OCI-LY3 (cell line): Measurements from ENCODE around the gene COL27A1.

ENCODE experiments used
- EZH2phosphoT487 ChIP-seq: fragments of 200-600 bp; shearing (Covaris generic); IDR thresholded peaks from 2 replicates; pipeline ENCODE4 v1.6.1; 2018; ENCODE audit warnings: antibody characterized with exemption, mixed run types, low read depth
- TF ChIP-seq, protein P1 (sequence below): fragments of 200-600, 300-600 bp; sonication (generic); IDR thresholded peaks from 2 replicates; pipeline ENCODE4 v1.5.1; 2014; ENCODE audit warnings: antibody characterized with exemption, low read length, low read depth

DNA sequence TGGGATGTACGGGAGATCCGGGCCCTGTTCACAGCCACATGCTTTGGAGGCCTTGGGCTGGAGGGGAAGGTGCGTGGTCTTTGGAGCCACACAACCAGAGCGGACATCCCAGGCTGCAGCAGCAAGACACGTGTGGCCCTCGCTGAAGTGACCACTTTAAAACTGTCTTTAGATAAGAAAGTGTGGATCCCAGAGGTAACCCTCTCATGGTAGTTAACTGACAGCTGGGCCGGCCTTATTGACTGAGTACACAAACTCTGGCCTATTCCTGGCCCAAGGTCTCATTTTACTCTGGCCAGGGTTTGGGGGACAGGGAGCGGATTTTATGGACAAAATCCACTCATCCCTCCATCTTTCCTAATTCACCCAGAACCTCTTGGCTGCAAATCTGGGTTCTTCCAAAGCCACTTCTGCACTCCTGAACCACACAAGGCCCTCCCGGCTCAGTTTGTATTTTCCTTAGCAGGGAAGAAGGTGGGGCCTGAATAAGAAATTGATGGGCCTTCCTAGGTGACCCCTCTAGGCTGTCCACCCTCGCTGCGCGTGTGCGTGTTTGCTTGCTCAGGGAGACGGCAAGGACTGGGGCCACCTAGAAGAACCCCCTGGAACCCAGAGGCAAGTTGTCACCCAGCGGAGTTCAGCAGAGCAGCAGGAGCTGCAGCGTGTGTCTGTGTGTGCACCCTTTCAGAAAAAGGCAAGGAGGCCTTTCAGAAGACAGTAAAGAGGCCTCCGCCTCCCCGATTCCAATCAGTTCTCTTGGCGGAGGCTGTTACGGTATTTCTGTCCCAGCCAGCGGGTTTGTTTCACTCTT, 94.3 kb downstream of the COL27A1 start:
- TF ChIP-seq, protein P1, sequence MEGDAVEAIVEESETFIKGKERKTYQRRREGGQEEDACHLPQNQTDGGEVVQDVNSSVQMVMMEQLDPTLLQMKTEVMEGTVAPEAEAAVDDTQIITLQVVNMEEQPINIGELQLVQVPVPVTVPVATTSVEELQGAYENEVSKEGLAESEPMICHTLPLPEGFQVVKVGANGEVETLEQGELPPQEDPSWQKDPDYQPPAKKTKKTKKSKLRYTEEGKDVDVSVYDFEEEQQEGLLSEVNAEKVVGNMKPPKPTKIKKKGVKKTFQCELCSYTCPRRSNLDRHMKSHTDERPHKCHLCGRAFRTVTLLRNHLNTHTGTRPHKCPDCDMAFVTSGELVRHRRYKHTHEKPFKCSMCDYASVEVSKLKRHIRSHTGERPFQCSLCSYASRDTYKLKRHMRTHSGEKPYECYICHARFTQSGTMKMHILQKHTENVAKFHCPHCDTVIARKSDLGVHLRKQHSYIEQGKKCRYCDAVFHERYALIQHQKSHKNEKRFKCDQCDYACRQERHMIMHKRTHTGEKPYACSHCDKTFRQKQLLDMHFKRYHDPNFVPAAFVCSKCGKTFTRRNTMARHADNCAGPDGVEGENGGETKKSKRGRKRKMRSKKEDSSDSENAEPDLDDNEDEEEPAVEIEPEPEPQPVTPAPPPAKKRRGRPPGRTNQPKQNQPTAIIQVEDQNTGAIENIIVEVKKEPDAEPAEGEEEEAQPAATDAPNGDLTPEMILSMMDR = no peak
- TF ChIP-seq EZH2phosphoT487 = no peak
